Measurements from ENCODE around the gene ATXN2.

DNA sequence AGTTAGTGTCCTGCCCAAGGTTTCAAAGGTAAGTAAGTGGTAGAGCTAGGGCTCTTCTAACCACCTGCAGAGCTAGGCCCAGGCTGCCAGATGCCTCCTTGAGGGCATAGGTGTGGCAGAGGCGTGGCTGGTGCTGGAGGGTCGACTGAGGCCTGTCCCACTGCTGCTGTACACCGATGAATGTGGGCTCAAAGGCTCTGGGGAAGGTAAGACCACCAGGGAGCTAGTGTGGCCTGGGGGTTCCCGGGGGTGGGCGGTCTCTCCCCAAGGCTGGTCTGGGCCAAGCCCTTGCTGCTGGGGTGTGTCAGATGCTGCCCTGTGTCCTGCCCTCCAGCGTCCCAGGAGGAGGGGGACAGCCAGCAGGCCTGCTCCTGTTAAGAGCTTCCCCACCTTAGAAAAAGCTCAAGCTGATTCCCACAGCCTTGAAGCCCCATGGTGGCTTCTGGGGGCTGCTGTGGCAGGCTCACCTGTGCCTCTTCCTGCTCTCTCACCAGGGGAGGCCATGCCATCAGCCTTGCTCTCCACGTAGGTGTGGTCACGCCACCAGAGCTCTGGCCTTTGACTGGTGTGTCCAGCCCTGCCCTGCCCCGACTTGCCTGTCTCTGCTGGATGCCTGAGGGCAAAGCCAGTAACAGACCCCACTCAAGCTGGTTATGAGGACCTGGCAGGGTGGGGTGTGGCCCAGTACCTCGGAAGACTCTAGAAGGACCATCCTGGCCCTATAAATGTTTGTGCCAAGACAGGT lies 156.6 kb downstream of the ATXN2 start:
- TF ChIP-seq, protein P1, sequence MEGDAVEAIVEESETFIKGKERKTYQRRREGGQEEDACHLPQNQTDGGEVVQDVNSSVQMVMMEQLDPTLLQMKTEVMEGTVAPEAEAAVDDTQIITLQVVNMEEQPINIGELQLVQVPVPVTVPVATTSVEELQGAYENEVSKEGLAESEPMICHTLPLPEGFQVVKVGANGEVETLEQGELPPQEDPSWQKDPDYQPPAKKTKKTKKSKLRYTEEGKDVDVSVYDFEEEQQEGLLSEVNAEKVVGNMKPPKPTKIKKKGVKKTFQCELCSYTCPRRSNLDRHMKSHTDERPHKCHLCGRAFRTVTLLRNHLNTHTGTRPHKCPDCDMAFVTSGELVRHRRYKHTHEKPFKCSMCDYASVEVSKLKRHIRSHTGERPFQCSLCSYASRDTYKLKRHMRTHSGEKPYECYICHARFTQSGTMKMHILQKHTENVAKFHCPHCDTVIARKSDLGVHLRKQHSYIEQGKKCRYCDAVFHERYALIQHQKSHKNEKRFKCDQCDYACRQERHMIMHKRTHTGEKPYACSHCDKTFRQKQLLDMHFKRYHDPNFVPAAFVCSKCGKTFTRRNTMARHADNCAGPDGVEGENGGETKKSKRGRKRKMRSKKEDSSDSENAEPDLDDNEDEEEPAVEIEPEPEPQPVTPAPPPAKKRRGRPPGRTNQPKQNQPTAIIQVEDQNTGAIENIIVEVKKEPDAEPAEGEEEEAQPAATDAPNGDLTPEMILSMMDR (IDR thresholded peaks at IDR 0.05; ENCODE audit: low read length): no peak
- TF ChIP-seq EZH2 (IDR thresholded peaks at IDR 0.05; ENCODE audit: borderline replicate concordance, low read length): no peak
